Measurements from ENCODE around the gene WWC2. TPM values are rescaled to one million over a fixed set of nuclear protein-coding genes. Genes with fewer than 3 reads are reported as not detected.
"Not testable (repeated sequence)": the region's sequence is repeated elsewhere in the genome, so short reads cannot be mapped to it uniquely, and the experiment has no call there.

Gene WWC2
- total RNA-seq, 1 experiment from 2014 or later, result 39.0 TPM

GRCh38 chr4:183323295-183323694 lies 224.2 kb downstream of the WWC2 start:
- Mint-ChIP-seq H3K36me3 (ENCODE audit: insufficient read depth, unreplicated experiment) (peaks cover 3% of the 10 kb centered on the region), H3K9me3 (ENCODE audit: low read depth, unreplicated experiment) (peaks cover 3% of the 10 kb centered on the region), H3K27me3 (ENCODE audit: unreplicated experiment) (no peaks in the 10 kb centered on the region), H3K4me3 (ENCODE audit: low read depth, unreplicated experiment) (no peak overlapping the region), H3K27ac (ENCODE audit: unreplicated experiment) (no peak overlapping the region), H3K4me1 (ENCODE audit: low read depth, unreplicated experiment) (peaks cover under 1% of the 10 kb centered on the region)
- no peak for DNase-seq
- TF ChIP-seq CTCF (IDR thresholded peaks at IDR 0.05; ENCODE audit: unreplicated experiment), result no peak
- CTCF ChIA-PET, result no interaction called here
- intact Hi-C loops (cut with micrococcal nuclease; ENCODE audit: unreplicated experiment), result no loop called here
- no TSS peak for BruUV-seq (replicated peaks)

- intact Hi-C loops (cut with micrococcal nuclease; ENCODE audit: unreplicated experiment); H3K36me3 Mint-ChIP-seq (ENCODE audit: insufficient read depth, unreplicated experiment): not testable (repeated sequence)
Observed at GRCh38 chr4:183324056-183324455, 225.0 kb downstream of the WWC2 start.

GRCh38 chr4:183324619-183325018 lies 225.6 kb downstream of the WWC2 start:
- intact Hi-C loops (cut with micrococcal nuclease; ENCODE audit: unreplicated experiment), result no loop called here
- peaks cover 3% of the 10 kb centered on the region for H3K36me3 Mint-ChIP-seq (ENCODE audit: insufficient read depth, unreplicated experiment)
- H3K4me1 Mint-ChIP-seq (ENCODE audit: low read depth, unreplicated experiment), result peaks cover 13% of the 10 kb centered on the region
- H3K4me3 Mint-ChIP-seq (ENCODE audit: low read depth, unreplicated experiment), result no peak overlapping the region
- H3K27ac Mint-ChIP-seq (ENCODE audit: unreplicated experiment), result no peak overlapping the region
- no peak for TF ChIP-seq CTCF (IDR thresholded peaks at IDR 0.05; ENCODE audit: unreplicated experiment)
- no TSS peak for BruUV-seq (replicated peaks)
- CTCF ChIA-PET, result no interaction called here
- peaks cover 3% of the 10 kb centered on the region for H3K9me3 Mint-ChIP-seq (ENCODE audit: low read depth, unreplicated experiment)
- H3K27me3 Mint-ChIP-seq (ENCODE audit: unreplicated experiment), result no peaks in the 10 kb centered on the region
- DNase-seq, result no peak

More at GRCh38 chr4:183324056-183324455, 225.0 kb downstream of the WWC2 start:
- H3K4me1 Mint-ChIP-seq (ENCODE audit: low read depth, unreplicated experiment); DNase-seq; BruUV-seq (replicated peaks); H3K9me3 Mint-ChIP-seq (ENCODE audit: low read depth, unreplicated experiment); CTCF ChIA-PET; H3K4me3 Mint-ChIP-seq (ENCODE audit: low read depth, unreplicated experiment); H3K27me3 Mint-ChIP-seq (ENCODE audit: unreplicated experiment); H3K27ac Mint-ChIP-seq (ENCODE audit: unreplicated experiment): not testable (repeated sequence)

- H3K27ac Mint-ChIP-seq (ENCODE audit: unreplicated experiment); BruUV-seq (replicated peaks); DNase-seq; H3K4me3 Mint-ChIP-seq (ENCODE audit: low read depth, unreplicated experiment); CTCF ChIA-PET; H3K36me3 Mint-ChIP-seq (ENCODE audit: insufficient read depth, unreplicated experiment); H3K27me3 Mint-ChIP-seq (ENCODE audit: unreplicated experiment); H3K9me3 Mint-ChIP-seq (ENCODE audit: low read depth, unreplicated experiment); intact Hi-C loops (cut with micrococcal nuclease; ENCODE audit: unreplicated experiment): not testable (repeated sequence)
- peaks cover 13% of the 10 kb centered on the region for H3K4me1 Mint-ChIP-seq (ENCODE audit: low read depth, unreplicated experiment)
Observed at GRCh38 chr4:183326387-183326786, 227.3 kb downstream of the WWC2 start.

GRCh38 chr4:183326853-183327252 lies 227.8 kb downstream of the WWC2 start:
- H3K9me3 Mint-ChIP-seq (ENCODE audit: low read depth, unreplicated experiment), result peaks cover 3% of the 10 kb centered on the region
- peaks cover 3% of the 10 kb centered on the region for H3K36me3 Mint-ChIP-seq (ENCODE audit: insufficient read depth, unreplicated experiment)
- H3K27me3 Mint-ChIP-seq (ENCODE audit: unreplicated experiment), result no peaks in the 10 kb centered on the region
- H3K4me1 Mint-ChIP-seq (ENCODE audit: low read depth, unreplicated experiment), result peaks cover 13% of the 10 kb centered on the region
- H3K27ac Mint-ChIP-seq (ENCODE audit: unreplicated experiment), result no peak overlapping the region
- no peak overlapping the region for H3K4me3 Mint-ChIP-seq (ENCODE audit: low read depth, unreplicated experiment)
- TF ChIP-seq CTCF (IDR thresholded peaks at IDR 0.05; ENCODE audit: unreplicated experiment), result no peak
- no TSS peak for BruUV-seq (replicated peaks)
- DNase-seq, result no peak
- CTCF ChIA-PET, result no interaction called here
- intact Hi-C loops (cut with micrococcal nuclease; ENCODE audit: unreplicated experiment), result no loop called here
